GM13976 (cell line): ENCODE results near the gene SPSB1.
"Not testable (repeated sequence)": the region's sequence is repeated elsewhere in the genome, so short reads cannot be mapped to it uniquely, and the experiment has no call there.

ENCODE experiments used
- DNase-seq: peaks from one replicate; pipeline ENCODE4 v3.0.0; 2012; ENCODE audit warnings: low spot score
- in situ Hi-C: fragments of 300-500 bp; cut with MboI; formaldehyde crosslinking; loops from one replicate; pipeline ENCODE4 v1.12.0; 2022; ENCODE audit warnings: low sequenced_read_pairs, mixed read lengths, inconsistent platforms; ENCODE audit not compliant: unreplicated experiment
- TF ChIP-seq, protein P1 (sequence below): IDR thresholded peaks from 2 replicates; pipeline ENCODE4 v1.5.1; 2012; ENCODE audit warnings: borderline replicate concordance, mild to moderate bottlenecking; ENCODE audit not compliant: insufficient read depth; ENCODE audit errors: extremely low read depth, missing control alignments, control extremely low read depth

SPSB1 gene

DNA sequence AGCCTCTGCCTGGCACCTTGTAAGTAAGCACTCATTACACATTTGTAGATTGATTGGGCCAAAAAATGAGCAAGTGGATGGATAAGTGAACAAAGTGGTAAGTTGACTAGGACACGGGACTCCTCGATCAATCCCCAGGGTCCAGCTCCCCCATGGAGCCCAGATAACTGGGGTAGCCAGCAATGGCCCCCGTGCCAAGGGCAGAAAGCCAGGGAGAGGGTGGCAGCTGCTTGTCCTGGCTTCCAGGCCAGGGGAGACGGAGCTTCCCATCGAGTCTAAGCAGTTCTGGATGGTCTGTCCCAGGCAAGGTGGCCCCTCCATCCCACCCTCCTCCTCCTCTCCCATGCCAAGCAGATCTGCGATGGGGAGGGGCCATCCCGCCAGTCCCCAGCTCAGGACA lies 91.4 kb downstream of the SPSB1 start:
- in situ Hi-C loops = no loop called here
- TF ChIP-seq, protein P1, sequence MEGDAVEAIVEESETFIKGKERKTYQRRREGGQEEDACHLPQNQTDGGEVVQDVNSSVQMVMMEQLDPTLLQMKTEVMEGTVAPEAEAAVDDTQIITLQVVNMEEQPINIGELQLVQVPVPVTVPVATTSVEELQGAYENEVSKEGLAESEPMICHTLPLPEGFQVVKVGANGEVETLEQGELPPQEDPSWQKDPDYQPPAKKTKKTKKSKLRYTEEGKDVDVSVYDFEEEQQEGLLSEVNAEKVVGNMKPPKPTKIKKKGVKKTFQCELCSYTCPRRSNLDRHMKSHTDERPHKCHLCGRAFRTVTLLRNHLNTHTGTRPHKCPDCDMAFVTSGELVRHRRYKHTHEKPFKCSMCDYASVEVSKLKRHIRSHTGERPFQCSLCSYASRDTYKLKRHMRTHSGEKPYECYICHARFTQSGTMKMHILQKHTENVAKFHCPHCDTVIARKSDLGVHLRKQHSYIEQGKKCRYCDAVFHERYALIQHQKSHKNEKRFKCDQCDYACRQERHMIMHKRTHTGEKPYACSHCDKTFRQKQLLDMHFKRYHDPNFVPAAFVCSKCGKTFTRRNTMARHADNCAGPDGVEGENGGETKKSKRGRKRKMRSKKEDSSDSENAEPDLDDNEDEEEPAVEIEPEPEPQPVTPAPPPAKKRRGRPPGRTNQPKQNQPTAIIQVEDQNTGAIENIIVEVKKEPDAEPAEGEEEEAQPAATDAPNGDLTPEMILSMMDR = no peak

DNA sequence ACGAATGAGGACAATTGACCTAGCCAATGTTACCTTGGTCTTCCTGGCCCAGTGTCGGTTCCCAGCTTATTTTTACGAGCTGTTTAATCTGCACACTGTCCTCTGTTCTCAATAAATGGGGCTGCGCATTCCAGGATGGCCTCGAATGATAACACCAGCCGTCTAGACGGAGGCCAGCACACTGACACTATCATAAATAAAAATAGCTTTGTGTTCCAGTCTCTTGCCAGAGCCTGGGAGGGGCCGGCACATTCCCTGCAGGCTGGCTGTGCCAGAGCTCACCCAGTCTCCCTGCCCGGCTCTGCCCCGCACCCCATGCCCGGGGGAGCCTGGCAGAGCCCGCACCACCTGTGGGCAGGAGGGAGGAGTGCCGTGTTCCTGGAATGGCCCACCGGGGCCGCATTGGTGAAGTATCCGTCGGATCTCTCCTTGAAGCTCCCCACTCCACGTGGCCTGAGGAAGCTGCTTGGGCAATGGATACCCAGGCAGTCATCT lies 92.1 kb downstream of the SPSB1 start:
- no peak for DNase-seq
- in situ Hi-C loops = no loop called here
- TF ChIP-seq, protein P1 = no peak

More for the DNA sequence above, 91.4 kb downstream of the SPSB1 start:
- DNase-seq = no peak

GRCh38 chr1:9385392-9385791 lies 92.7 kb downstream of the SPSB1 start:
- in situ Hi-C loops, DNase-seq: not testable (repeated sequence)

DNA sequence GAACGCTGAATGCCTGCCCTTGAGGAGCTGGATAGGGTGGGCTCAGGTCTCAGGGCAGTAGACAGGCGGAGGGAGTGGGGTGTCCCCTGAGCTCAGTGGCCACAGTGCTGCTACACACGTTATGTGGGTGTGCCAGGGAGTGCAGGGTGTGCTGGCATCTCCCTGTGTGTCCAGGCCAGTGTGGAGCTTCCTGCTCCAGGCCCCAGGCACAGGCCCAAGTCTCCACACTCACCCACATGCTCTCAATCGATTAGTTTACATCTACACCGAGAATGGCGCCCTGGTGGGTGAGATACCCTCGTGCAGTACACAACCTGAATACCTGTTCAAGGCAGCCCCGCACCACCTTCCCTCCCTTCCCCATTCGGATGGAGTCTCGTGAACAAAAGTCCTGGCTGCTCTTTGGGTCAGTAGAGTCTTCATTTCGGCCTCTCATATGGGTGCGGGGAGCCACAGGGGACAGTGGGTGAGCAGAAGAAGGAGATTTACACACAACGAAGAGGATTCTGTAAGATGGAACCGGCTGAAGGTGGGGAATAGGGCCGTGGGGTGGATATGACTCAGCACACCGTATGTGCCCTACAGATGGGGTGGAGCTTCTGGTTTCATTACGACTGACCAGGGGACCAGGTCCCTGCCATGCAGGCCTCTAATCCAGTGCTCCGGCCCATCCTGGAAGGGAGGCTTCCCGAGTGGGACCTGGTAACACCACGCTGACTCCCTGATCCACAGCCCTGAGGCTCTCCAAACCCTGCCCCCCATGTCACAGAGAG lies 93.3 kb downstream of the SPSB1 start:
- in situ Hi-C loops = no loop called here
- TF ChIP-seq, protein P1 = no peak
- DNase-seq = no peak

DNA sequence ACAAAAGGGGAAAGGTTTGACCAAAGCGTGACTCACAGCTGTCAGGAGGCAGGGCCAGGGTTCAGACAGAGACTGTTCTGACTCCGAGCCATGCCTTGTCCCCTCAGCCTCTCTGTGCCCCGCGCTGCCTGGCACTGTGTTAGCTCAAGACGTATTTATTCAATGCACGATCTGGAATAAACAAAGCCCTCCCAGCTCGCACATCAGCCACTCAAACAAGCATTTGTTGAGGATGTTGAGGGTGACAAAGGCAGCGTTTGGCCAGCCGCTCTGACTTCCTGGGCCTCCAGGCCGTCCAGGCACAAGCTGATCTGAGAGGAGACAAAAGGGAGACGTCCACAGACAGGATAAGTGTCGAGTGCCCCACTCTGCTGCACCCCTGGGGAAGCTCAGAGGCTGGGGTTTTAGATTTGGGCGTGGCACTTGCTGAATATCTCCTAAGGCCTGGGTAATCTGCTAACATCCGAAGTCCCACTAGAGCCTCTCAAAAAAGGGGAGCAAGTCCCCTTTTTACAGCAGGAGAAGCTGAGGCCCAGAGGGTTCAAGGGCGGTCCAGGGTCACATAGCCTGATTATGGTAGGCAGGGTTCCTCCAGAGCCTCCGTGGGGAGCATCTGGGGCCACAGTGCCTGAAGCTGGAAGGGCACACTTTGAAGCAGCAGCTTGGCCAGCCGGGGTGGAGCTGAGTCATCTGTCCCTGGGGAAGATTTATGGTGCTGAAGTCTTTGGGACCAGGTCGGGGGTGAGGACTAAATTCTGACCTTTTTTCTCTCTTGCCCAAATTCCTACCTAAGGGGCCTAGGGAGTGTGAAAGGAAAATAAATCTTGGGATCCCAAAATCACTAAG lies 95.9 kb downstream of the SPSB1 start:
- TF ChIP-seq, protein P1 = no peak
- in situ Hi-C loops = no loop called here
- DNase-seq = no peak

- no peak for DNase-seq
- in situ Hi-C loops = no loop called here
- TF ChIP-seq, protein P1 = no peak
Observed at GRCh38 chr1:9389968-9390367, 97.3 kb downstream of the SPSB1 start.

DNA sequence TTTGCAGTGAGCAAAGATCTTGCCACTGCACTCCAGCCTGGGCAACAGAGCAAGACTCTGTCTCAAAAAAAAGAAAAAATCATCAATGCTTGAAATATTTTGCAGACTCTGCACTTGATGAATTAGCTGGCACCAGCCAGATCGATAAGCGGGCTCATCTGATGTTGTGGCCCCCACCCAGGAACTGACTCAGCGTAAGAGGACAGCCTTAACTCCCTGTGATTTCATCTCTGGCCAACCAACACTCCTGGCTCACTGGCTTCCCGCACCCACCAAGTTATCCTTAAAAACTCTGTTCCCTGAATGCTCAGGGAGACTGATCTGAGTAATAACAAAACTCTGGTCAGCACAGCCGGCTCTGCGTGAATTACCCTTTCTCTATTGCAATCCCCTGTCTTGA lies 98.9 kb downstream of the SPSB1 start:
- in situ Hi-C loops = no loop called here
- no peak for DNase-seq

More for the DNA sequence above, 98.9 kb downstream of the SPSB1 start:
- TF ChIP-seq, protein P1 = no peak
